Mucosa of rectum (tissue), 2 donors: Measurements from ENCODE around the gene ZPR1.

Source experiments
- H3K27ac ChIP-seq, 2 donors: one replicate each; pipeline ENCODE4 v1.7.0; 2013; ENCODE audit warnings: inconsistent platforms in 2 of 2, low read depth in 2 of 2, low read length in 2 of 2
- H3K27me3 ChIP-seq, 2 donors: one replicate each; pipeline ENCODE4 v1.7.0; 2013; ENCODE audit warnings: low read length in 2 of 2; ENCODE audit not compliant: control insufficient read depth in 2 of 2, insufficient read depth in 2 of 2
- H3K36me3 ChIP-seq, 2 donors: one replicate each; pipeline ENCODE4 v1.7.0; 2013; ENCODE audit warnings: low read length in 2 of 2; ENCODE audit not compliant: control insufficient read depth in 2 of 2, insufficient read depth in 2 of 2
- H3K4me1 ChIP-seq, 2 donors: one replicate each; pipeline ENCODE4 v1.7.0; 2013; ENCODE audit warnings: low read length in 2 of 2, mild to moderate bottlenecking in 1 of 2; ENCODE audit not compliant: control insufficient read depth in 2 of 2, insufficient read depth in 2 of 2
- H3K4me3 ChIP-seq, 2 donors: one replicate each; pipeline ENCODE4 v1.7.0; 2013; ENCODE audit warnings: low read length in 2 of 2
- H3K9ac ChIP-seq, 2 donors: one replicate each; pipeline ENCODE4 v1.7.0; 2013; ENCODE audit warnings: low read length in 2 of 2, low read depth in 1 of 2, mild to moderate bottlenecking in 1 of 2
- H3K9me3 ChIP-seq, 2 donors: one replicate each; pipeline ENCODE4 v1.7.0; 2013; ENCODE audit warnings: low read length in 2 of 2; ENCODE audit not compliant: control insufficient read depth in 2 of 2
- donor health status: healthy.
- donor health status: Normal muscosa, but diverticular disease.

The ZPR1 gene

DNA sequence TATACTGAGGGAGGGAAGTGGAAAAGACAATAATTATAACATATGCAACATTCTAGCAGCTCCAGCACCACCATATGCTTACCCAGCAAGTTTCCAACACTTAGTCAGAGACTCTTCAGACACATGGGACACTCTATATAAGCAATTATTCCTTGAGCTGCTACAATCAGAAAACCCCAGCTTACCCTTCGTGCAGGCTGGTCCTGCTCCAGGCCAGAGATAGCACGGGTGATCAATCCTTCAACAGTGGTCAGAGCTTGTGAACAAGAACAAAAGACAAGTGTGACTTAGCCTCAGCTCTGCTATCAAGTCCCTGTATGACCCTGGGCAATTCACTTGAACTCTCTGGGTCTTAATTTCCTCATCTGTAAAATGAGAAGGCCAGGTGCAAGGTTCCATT, 1.5 kb downstream of the ZPR1 start:
- H3K9ac ChIP-seq: no peak overlapping the region
- peaks cover 0 to 3% of the 10 kb centered on the region in 2 donors for H3K27me3 ChIP-seq
- no peak overlapping the region for H3K4me3 ChIP-seq
- peaks cover 40 to 46% of the 10 kb centered on the region in 2 donors for H3K36me3 ChIP-seq
- peaks cover 11 to 13% of the 10 kb centered on the region in 2 donors for H3K4me1 ChIP-seq
- no peak overlapping the region for H3K27ac ChIP-seq
- H3K9me3 ChIP-seq: no peaks in the 10 kb centered on the region

GRCh38 chr11:116782728-116783127, 5.1 kb downstream of the ZPR1 start:
- Histone ChIP-seq H3K27me3 (no peaks in the 10 kb centered on the region), H3K27ac (no peak overlapping the region), H3K36me3 (peaks cover 66 to 76% of the 10 kb centered on the region in 2 donors), H3K4me3 (no peak overlapping the region), H3K9me3 (no peaks in the 10 kb centered on the region), H3K9ac (no peak overlapping the region), H3K4me1 (peaks cover 6 to 8% of the 10 kb centered on the region in 2 donors)

GRCh38 chr11:116778556-116778955, 9.3 kb downstream of the ZPR1 start:
- H3K27me3 ChIP-seq: no peaks in the 10 kb centered on the region
- H3K27ac ChIP-seq: no peak overlapping the region
- no peak overlapping the region for H3K4me3 ChIP-seq
- peaks cover 0 to 2% of the 10 kb centered on the region in 2 donors for H3K4me1 ChIP-seq
- H3K9ac ChIP-seq: no peak overlapping the region
- H3K36me3 ChIP-seq: peaks cover 45 to 52% of the 10 kb centered on the region in 2 donors
- H3K9me3 ChIP-seq: no peaks in the 10 kb centered on the region

GRCh38 chr11:116777056-116777455, 10.8 kb downstream of the ZPR1 start:
- no peak overlapping the region for H3K27ac ChIP-seq
- no peaks in the 10 kb centered on the region for H3K9me3 ChIP-seq
- H3K4me3 ChIP-seq: no peak overlapping the region
- no peak overlapping the region for H3K9ac ChIP-seq
- no peaks in the 10 kb centered on the region for H3K27me3 ChIP-seq
- H3K36me3 ChIP-seq: peaks cover 30 to 38% of the 10 kb centered on the region in 2 donors
- peaks cover 2 to 8% of the 10 kb centered on the region in 2 donors for H3K4me1 ChIP-seq

DNA sequence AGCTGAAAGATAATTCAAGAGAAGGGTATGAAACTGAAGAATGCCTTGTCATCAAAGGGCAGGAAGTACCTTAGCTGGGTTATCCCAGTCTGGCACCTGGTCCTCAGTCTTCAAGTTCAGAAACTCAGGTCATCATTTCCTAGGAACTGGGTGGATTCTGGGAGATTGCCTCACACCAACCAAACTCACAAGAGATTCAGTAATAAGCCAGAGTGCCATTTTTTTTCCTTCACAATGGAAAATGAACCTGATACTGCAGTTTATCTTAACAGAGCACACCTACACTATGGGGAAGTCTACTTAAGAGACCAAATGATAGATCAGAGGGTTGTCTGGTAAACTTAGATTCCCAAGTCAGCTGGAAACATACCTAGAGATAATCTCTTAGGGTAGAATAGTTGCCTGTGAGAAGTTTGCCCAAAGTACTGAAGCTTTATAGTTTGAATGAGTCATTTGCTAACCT, 11.3 kb downstream of the ZPR1 start:
- peaks cover 28 to 35% of the 10 kb centered on the region in 2 donors for H3K36me3 ChIP-seq

DNA sequence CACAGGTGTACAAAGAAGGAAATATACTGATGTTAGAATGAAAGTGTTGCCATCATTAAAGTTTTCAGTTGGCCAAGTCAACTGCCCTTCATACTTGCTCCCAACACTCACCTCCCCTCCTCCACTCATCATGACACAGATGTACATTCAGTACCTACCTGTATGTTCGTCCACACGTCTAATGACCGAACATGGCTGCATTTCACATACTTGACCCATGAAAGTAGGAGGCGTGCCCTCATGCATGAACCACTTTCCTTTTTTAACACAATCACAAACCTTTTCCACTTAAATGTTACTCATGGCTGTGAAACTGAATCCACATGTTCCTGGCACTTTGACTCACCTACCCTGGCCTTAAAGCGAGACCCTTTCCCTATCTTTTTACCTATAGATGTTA, 11.8 kb downstream of the ZPR1 start:
- Histone ChIP-seq H3K36me3 (peaks cover 28 to 30% of the 10 kb centered on the region in 2 donors), H3K4me3 (no peak overlapping the region), H3K27me3 (no peaks in the 10 kb centered on the region), H3K9me3 (no peaks in the 10 kb centered on the region), H3K4me1 (peaks cover 9 to 16% of the 10 kb centered on the region in 2 donors), H3K27ac (no peak overlapping the region), H3K9ac (no peak overlapping the region)

More for the DNA sequence above, 11.3 kb downstream of the ZPR1 start:
- Histone ChIP-seq H3K27ac (no peak overlapping the region), H3K4me3 (no peak overlapping the region), H3K9me3 (no peaks in the 10 kb centered on the region), H3K9ac (no peak overlapping the region), H3K27me3 (no peaks in the 10 kb centered on the region), H3K4me1 (peaks cover 7 to 13% of the 10 kb centered on the region in 2 donors)

DNA sequence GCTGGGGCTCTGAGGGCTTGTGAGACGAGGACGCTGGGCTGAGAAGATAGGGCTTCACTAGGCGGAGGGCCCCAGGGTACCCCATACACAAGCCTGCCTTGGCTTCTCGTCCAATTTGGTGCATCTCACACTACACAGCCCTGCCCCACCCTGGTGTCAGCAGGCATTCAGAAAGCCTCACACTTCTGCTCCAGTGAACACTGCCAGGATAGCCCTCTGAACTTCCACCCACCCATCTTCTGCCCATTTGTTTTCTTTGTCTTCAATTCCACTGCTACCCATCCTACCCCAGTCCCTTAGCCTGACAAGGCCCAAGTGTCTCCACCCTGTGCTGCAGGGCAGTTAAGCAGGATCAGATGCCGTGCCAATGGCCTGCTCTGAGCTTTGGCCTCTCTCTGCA, 13.2 kb downstream of the ZPR1 start:
- no peak overlapping the region for H3K4me3 ChIP-seq
- H3K9me3 ChIP-seq: no peaks in the 10 kb centered on the region
- no peak overlapping the region for H3K9ac ChIP-seq
- H3K27ac ChIP-seq: no peak overlapping the region
- peaks cover 22 to 23% of the 10 kb centered on the region in 2 donors for H3K36me3 ChIP-seq
- H3K27me3 ChIP-seq: no peaks in the 10 kb centered on the region
- H3K4me1 ChIP-seq: peaks cover 9 to 18% of the 10 kb centered on the region in 2 donors

GRCh38 chr11:116773203-116774097, 14.4 kb downstream of the ZPR1 start:
- Histone ChIP-seq H3K27me3 (no peaks in the 10 kb centered on the region), H3K9me3 (no peaks in the 10 kb centered on the region), H3K4me3 (peak overlapping the region; percentile 91 to 96), H3K9ac (peak overlapping the region; percentile 38 to 88), H3K4me1 (peaks cover 9 to 18% of the 10 kb centered on the region in 2 donors), H3K27ac (peak overlapping the region; percentile 80 to 85), H3K36me3 (peaks cover 17 to 18% of the 10 kb centered on the region in 2 donors)

DNA sequence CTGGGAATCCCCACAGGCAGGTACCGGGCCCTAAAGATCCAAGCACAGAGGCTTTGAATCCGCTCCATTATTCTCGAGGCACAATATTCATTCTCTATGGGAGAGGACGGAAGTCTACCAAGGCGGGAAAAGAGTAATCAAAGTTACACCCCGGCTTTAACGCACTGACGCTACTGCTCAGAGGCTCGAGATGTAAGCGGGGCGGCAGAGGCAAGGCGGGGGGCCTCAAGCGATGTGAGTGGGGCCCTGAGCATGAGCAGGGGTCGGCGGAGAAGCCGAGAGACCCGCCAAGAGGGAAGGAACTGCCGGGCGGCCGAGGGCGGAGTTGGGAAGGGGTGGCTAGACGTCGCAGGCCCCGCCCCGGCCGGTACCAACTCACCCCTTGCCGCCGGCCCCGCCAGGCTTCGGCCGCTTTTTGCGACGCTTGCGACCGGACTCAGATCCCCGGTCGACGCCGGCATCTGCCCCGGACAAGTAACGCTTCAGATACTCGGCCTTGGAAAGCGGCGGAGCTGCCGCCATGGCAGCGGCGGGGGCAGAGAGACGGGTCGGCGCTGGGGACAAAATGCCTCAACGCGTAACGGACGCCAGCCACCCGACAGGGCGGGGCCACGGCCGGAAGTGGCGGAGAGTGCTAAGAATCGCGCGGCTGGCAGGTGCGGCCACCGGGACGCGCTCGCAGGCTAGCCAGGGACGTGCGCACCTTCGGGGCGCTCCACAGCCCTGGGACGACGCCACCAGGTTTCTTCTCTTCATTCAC, 15.2 kb downstream of the ZPR1 start, which contains the start of gene BUD13:
Gene BUD13, minus strand, starts transcription at position 545 of the 760 bp plus-strand sequence. Its CDS starts 23 bp downstream, at position 522.
- H3K4me1 ChIP-seq: peaks cover 9 to 18% of the 10 kb centered on the region in 2 donors
- peak within 1 kb of the TSS; percentile 91 to 96 for H3K27ac ChIP-seq
- H3K36me3 ChIP-seq: peaks cover 9 to 10% of the 10 kb centered on the region in 2 donors

More for the DNA sequence above, 15.2 kb downstream of the ZPR1 start, which contains the start of gene BUD13:
- no peaks in the 10 kb centered on the region for H3K27me3 ChIP-seq
- H3K9ac ChIP-seq: peak within 1 kb of the TSS; percentile 84 to 88
- H3K9me3 ChIP-seq: no peaks in the 10 kb centered on the region
- peak within 1 kb of the TSS; percentile 91 to 96 for H3K4me3 ChIP-seq
